GM19193 (cell line): Measurements from ENCODE around the gene KCNQ2.

Experiments
- POLR2A ChIP-seq: IDR thresholded peaks from 4 replicates; pipeline ENCODE4 v1.6.1; 2011; ENCODE audit not compliant: insufficient read depth, insufficient read length; ENCODE audit errors: extremely low read depth

The KCNQ2 gene

GRCh38 chr20:63371291-63371865 is 101.1 kb downstream of the KCNQ2 start:
- TF ChIP-seq POLR2A = no peak

DNA sequence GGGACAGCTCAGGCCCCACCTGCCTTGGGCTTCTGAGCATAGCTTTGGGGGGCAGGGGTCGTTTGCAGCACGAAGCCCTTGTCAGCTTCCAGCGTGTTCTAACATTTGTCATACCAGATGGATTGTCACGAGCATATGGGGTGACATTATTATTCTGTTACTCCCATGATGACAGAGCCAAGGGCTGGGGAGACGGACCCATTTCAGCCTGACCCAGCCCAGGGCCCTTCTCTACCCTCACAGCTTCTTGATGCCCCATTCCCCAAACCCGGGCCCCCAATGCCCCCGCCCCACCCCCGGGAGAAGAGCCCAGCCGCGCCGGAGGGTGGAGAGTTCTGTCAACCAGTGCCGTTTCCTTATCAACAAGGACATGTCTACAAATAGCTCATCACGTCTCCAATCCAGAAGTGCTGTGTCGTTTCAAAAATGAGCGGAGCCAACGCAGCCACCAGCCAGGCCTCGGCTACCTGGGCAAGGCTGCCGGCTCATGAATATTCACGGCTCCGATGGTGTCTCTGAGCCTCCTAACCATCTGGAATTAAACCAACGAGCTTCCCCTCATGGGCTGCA is 101.8 kb downstream of the KCNQ2 start:
- no peak for TF ChIP-seq POLR2A

DNA sequence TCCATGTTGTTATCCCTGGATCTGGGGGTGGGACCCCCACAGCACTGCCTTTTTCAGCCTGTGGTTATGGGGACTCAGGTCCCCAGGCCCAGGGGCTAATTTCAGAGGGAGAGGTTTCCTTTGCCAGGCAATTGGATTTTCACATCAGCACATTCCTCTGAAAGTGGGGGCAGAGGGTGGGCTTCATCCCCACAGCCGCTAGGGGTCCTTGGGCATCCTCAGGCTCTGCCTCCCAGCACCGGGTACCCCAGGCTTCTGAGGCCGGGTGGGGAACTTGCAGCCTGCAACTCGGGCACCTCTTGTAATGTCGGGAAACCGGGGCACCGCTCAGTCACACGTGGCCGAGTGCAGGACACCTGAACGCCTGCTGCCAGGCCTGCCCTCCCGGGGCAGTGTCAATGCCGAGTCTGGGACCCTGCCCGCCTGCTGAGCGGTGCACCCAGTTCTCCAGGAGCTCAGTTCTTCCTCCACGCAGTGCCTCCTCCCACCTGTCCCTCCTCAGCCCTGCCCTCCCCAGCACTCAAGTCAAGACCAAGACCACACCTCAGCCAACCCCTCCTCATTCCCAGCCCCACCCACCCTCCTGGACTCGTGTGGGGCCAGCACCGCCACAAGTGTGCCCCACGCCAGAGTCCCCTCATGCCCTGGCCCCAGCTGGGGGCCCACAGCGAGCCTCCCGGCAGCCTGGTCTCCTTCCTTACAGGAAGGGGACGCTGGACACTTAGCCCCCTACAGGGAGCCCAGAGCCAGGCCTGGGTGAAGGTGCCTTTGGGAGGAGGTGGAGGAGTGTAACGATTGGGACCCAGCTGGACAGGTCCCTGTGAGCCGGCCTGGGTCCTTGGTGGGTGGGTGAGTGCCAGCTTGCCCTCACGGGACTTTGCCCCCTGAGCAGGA is 102.5 kb downstream of the KCNQ2 start:
- no peak for TF ChIP-seq POLR2A

GRCh38 chr20:63369024-63369530 is 103.4 kb downstream of the KCNQ2 start:
- no peak for TF ChIP-seq POLR2A

- TF ChIP-seq POLR2A = no peak
These were observed 104.3 kb downstream of the KCNQ2 start for GRCh38 chr20:63368151-63368550.

DNA sequence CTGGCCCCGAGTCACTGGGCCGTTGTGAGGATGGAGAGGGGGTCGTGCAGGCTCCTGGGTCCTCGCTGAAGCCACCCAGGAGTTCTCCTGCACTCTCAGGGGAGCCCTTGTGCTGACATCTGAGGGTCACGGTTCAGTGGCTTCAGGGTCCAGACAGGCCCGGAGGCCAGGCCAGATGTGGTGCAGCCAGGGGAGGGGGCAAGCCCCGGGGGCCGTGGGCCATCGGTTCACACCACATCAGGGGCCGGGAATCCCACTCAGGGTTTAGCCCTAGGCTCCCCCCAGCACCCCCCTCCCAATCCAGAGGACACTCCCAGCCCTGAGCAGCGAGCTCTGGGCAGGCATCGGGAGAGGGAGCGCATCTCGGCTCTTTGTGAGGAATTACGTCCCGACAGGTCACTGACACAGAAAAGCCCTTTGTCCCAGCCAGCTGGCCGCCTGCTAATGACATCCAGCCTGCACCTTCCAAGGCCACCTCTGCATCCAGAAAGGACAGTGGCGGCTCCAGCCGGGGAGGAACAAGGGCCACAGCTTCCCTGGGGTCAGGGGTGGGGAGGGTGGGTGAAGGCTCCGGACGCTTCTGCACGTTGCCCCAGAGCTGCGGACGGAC is 104.9 kb downstream of the KCNQ2 start:
- TF ChIP-seq POLR2A = no peak

DNA sequence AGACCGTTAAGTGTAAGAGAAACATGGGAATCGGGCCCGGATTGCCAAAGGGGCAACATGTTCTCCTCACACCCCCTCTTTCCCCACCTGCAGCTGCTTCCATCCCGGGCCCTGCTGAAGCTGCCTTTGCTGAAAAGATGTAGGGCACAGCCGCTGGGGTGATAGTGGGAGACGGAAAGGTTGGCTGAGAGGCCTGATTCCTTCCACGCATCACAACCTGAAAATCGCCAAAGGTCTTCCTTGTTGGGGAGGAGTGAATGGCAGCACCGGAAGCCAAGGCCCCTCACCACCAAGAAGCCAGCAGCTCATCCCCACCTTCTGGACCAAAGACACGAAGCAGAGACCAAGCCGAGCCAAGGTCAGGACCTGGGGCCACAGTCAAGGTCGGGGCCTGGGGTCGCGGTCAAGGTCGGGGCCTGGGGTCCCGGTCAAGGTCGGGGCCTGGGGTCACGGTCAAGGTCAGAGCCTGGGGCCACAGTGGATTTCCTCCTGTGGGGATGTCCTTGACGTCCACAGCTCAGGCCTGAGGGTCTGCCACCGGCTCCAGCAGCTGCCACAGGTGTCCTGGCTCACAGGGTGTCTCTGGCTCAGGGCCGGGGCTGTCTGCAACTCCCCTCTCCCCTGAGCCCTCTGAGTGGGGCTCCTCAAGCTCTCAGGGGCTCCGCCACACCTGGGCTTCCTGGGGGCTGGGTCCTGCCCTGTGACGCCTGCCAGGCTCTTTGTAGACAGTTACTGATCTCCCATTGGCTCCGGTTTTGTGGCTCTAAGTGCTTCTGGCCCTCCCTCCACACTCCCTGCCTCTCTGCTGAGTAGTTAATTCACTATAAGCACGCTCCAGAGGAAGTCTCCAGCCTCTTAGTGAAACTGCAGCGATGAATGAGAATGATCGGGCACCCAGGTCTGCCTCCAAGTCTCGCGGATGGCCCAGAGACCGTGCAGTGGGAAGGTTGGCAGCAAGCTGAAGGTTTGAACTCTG is 105.8 kb downstream of the KCNQ2 start:
- TF ChIP-seq POLR2A = no peak

- no peak for TF ChIP-seq POLR2A
These were observed 106.7 kb downstream of the KCNQ2 start for GRCh38 chr20:63365601-63366389.

- no peak for TF ChIP-seq POLR2A
These were observed 107.5 kb downstream of the KCNQ2 start for GRCh38 chr20:63364801-63365585.

DNA sequence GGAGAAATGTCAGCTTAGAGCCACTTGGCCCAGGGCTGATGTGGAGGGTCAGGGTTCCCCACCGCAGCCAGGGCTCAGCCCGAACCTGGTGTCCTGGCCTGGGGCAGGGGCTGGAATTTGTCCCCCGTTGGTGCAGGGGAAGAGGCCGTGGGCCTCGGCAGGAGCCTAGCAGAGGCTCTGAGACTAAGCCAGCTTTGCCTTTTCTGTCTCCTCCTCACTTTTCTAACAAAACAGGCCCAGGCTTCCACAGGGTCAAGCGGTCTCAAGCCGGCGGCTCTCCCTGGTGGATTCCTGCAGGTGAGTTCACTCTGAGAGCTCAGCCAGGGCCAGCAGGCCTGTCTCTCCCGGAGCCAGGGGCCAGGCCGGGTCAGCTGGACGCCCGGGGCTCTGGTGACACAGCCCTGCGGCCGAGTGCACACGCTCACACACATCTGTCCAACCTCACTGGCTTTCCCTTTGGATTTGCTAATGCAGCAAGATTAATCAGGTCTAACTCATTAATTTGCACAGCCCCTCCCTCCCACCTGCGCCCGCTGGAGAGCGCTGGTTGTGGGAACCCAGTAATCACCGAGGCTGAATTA is 108.4 kb downstream of the KCNQ2 start:
- TF ChIP-seq POLR2A = no peak

- no peak for TF ChIP-seq POLR2A
These were observed 109.2 kb downstream of the KCNQ2 start for GRCh38 chr20:63363013-63363957.
